K562 (cell line): ENCODE results near the gene NRSN2.

ENCODE experiments used
- AFF4 ChIP-seq: sonication (generic); formaldehyde crosslinking; IDR thresholded peaks from 2 replicates; pipeline ENCODE4 v1.8.0; 2023; ENCODE audit warnings: mild to moderate bottlenecking, missing genetic modification reagents
- BDP1 ChIP-seq: IDR thresholded peaks from 3 replicates; pipeline ENCODE4 v1.6.1; 2011; ENCODE audit not compliant: insufficient read length, insufficient read depth
- CBFB ChIP-seq: sonication (generic); formaldehyde crosslinking; IDR thresholded peaks from 2 replicates; pipeline ENCODE4 v1.4.0; 2020; ENCODE audit warnings: mild to moderate bottlenecking, missing genetic modification reagents
- CTCF ChIP-seq, 3 experiments: IDR thresholded peaks in 2 of 3; conservative IDR thresholded peaks in 1 of 3; 2 replicates each; pipeline ENCODE4 v1.5.1; 2011 to 2012; ENCODE audit warnings: low read length in 3 of 3, mild to moderate bottlenecking in 3 of 3, control low read depth in 2 of 3, improper control_type of control experiment in 1 of 3, inconsistent platforms in 1 of 3, low read depth in 1 of 3, mixed read lengths in 1 of 3, moderate library complexity in 1 of 3; ENCODE audit not compliant: insufficient read depth in 2 of 3
- ELK1 ChIP-seq: sonication (generic); formaldehyde crosslinking; IDR thresholded peaks from 2 replicates; pipeline ENCODE4 v1.8.1; 2022; ENCODE audit warnings: missing genetic modification reagents
- FOXK2 ChIP-seq, 2 experiments: fragments of 450-650 bp; IDR thresholded peaks in 1 of 2; conservative IDR thresholded peaks in 1 of 2; 2 replicates each; pipeline ENCODE4 v1.6.1; 2016; ENCODE audit warnings: low read depth in 2 of 2, mild to moderate bottlenecking in 1 of 2
- FOXP4 ChIP-seq: sonication (generic); formaldehyde crosslinking; IDR thresholded peaks from 2 replicates; pipeline ENCODE4 v1.8.0; 2022; ENCODE audit warnings: mild to moderate bottlenecking, missing genetic modification reagents, borderline replicate concordance
- HNRNPUL1 ChIP-seq: fragments of 200-400 bp; formaldehyde crosslinking; IDR thresholded peaks from 2 replicates; pipeline ENCODE4 v1.6.1; 2017; ENCODE audit warnings: low read length
- NFIX ChIP-seq: fragments of 250-450 bp; sonication (Bioruptor Pico); IDR thresholded peaks from 2 replicates; pipeline ENCODE4 v1.4.0; 2020; ENCODE audit warnings: low read depth, mild to moderate bottlenecking, moderate library complexity
- REST ChIP-seq, 2 experiments: fragments of 450-650 bp; formaldehyde crosslinking in 1 of 2; IDR thresholded peaks; 2 replicates each; pipeline versions ENCODE4 v1.4.0 to v1.6.1; 2014 to 2020; ENCODE audit warnings: mild to moderate bottlenecking in 2 of 2, borderline replicate concordance in 1 of 2, low read depth in 1 of 2
- SIN3A ChIP-seq, 2 experiments: fragments of 150-350 bp in 1 of 2; IDR thresholded peaks; 2 replicates each; pipeline ENCODE4 v1.6.1; 2011 to 2016; ENCODE audit warnings: borderline replicate concordance in 2 of 2, low read depth in 2 of 2, low read length in 2 of 2, mild to moderate bottlenecking in 2 of 2, moderate library complexity in 2 of 2; ENCODE audit not compliant: control insufficient read depth in 1 of 2
- SMAD1 ChIP-seq: fragments of 150-350 bp; IDR thresholded peaks from 2 replicates; pipeline ENCODE4 v1.6.1; 2014; ENCODE audit warnings: low read length, low read depth; ENCODE audit not compliant: partially characterized antibody
- SNAPC5 ChIP-seq: fragments of 250-450 bp; sonication (Bioruptor Pico); IDR thresholded peaks from 2 replicates; pipeline ENCODE4 v1.8.0; 2021; ENCODE audit warnings: moderate library complexity, mild to moderate bottlenecking, inconsistent platforms
- ZNF436 ChIP-seq: fragments of 250-450, 450-650 bp; sonication (Bioruptor Pico); formaldehyde crosslinking; IDR thresholded peaks from 2 replicates; pipeline ENCODE4 v1.7.0; 2020; ENCODE audit warnings: mild to moderate bottlenecking

GRCh38 chr20:329851-330232 lies 17.1 kb upstream of the NRSN2 start:
- TF ChIP-seq ZNF436 (CRISPR knock-in tag) (no peak), FOXK2 (conservative IDR thresholded peaks at IDR 0.05 in 1 of 2, IDR thresholded peaks at IDR 0.05 in 1 of 2; ENCODE audit: low read depth in 2 of 2) (no peak), REST (IDR thresholded peaks at IDR 0.05; ENCODE audit: borderline replicate concordance) (no peak), REST (CRISPR knock-in tag; IDR thresholded peaks at IDR 0.05; ENCODE audit: low read depth) (no peak), SMAD1 (no peak), CTCF (IDR thresholded peaks at IDR 0.05 in 2 of 3, conservative IDR thresholded peaks at IDR 0.05 in 1 of 3; ENCODE audit: insufficient read depth in 2 of 3, low read depth in 1 of 3, low read length in 3 of 3) (no peak), SIN3A (IDR thresholded peaks at IDR 0.05; ENCODE audit: borderline replicate concordance in 2 of 2, control insufficient read depth in 1 of 2, low read depth in 2 of 2, low read length in 2 of 2) (no peak), AFF4 (CRISPR knock-in tag) (no peak), ELK1 (CRISPR knock-in tag) (no peak), CBFB (CRISPR knock-in tag) (no peak), BDP1 (no peak), SNAPC5 (no peak), HNRNPUL1 (no peak), FOXP4 (CRISPR knock-in tag) (no peak), NFIX (CRISPR knock-in tag) (no peak)
